CD4-positive, alpha-beta T cell treated with Interleukin-1 beta for 1 hour (primary cell): ENCODE results near the gene TRA2B.
A peak's percentile ranks its signal among the peaks of the same experiment; 100 is the strongest.
"Not testable (repeated sequence)": the region's sequence is repeated elsewhere in the genome, so short reads cannot be mapped to it uniquely, and the experiment has no call there.

ENCODE experiments used
- DNase-seq, 2 donors: peaks; one replicate each; pipeline ENCODE4 v3.0.0-alpha.2; 2020 to 2022

The TRA2B gene

GRCh38 chr3:185926445-185926844, 11.4 kb downstream of the TRA2B start:
- no peak for DNase-seq

DNA sequence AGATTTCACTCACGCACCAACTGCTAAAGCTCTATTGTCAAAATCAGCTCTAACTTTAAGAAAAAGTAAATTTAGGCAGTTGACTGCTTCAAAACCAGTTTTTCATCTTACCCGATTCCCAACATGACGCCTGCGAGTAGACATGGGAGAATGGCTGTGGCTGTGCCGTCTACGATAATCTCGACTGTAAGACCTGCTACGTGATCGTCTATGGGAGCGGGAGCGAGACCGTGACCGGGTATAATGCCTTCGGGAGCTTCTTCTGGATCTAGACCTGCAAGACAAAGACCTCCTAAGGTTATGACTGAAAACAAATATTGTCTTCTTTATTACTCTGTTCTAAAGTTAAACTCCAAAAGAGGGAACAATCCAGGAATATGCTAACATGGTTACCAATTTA, 12.5 kb downstream of the TRA2B start:
- no peak for DNase-seq

GRCh38 chr3:185924375-185924774, 13.4 kb downstream of the TRA2B start:
- no peak for DNase-seq

GRCh38 chr3:185920184-185920583, 17.6 kb downstream of the TRA2B start:
- no peak for DNase-seq

- DNase-seq: no peak
Observed at GRCh38 chr3:185916042-185916833, 21.6 kb downstream of the TRA2B start.

GRCh38 chr3:185915642-185916041, 22.2 kb downstream of the TRA2B start:
- DNase-seq: no peak

DNA sequence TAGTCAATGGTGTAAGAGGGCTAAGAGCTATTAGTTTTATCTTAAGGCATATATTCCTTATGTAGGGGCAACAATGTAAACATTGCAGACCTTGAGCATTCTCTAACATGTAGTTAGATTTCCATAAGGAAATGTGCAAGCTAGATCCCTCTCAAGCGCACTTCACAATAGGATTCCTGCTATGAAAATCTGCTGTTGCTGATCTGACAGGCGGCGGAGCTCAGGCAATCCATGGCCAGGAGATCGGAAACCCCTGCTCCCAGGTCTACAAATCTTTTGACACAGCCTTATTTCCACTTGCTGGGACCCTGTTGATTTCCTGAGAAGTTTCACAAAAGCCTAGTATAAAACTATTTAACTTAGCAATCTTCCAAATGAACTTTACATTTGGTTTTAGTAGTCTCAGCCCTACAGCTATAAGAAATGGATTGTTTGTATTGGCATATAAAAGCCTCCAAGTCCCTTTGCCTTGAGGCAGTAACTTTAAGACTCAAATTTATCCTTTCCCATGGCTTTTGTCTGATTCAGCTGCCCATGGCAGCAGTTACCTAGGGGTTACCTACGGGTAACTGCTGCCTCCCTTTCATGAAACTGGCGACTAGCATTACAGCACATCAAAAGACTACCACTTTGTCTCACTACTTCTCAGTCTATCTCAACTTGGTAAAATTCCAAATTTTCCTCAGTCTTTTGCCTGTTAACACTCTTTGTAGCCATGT, 22.7 kb downstream of the TRA2B start:
- DNase-seq: no peak

- DNase-seq: no peak
Observed at GRCh38 chr3:185912929-185913901, 24.6 kb downstream of the TRA2B start.

- DNase-seq: peak in 1 of 2 donors; percentile 6
Observed at GRCh38 chr3:185912512-185912911, 25.3 kb downstream of the TRA2B start.

GRCh38 chr3:185911076-185911448, 26.8 kb downstream of the TRA2B start:
- DNase-seq: not testable (repeated sequence)

- not testable (repeated sequence) for DNase-seq
Observed at GRCh38 chr3:185910322-185911075, 27.3 kb downstream of the TRA2B start.

DNA sequence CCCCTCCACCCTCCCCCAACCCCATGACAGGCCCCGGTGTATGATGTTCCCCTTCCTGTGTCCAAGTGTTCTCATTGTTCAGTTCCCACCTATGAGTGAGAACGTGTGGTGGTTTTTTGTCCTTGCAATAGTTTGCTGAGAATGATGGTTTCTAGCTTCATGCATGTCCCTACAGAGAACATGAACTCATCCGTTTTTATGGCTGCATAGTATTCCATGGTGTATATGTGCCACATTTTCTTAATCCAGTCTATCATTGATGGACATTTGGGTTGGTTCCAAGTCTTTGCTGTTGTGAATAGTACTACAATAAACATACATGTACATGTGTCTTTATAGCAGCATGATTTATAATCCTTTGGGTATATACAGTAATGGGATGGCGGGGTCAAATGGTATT, 27.9 kb downstream of the TRA2B start:
- DNase-seq: not testable (repeated sequence)

- peak in 1 of 2 donors; percentile 27 for DNase-seq
Observed at GRCh38 chr3:185900228-185900627, 37.6 kb downstream of the TRA2B start.

DNA sequence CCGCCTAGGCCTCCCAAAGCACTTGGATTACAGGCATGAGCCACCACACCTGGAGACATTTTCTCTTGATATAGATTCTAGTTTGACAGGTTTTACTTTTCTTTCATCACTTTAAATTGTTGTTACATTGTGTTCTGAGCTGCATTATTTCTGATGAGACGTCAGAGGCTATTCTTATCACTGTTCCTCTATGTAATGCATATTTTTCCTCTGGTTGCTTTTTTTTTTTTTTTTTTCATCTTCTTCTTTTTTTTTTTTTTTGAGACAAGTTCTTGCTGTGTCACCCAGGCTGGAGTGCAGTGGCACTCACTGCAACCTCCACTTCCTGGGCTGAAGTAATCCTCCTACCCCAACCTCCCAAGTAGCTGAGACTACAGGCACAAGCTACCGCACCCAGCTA, 41.2 kb downstream of the TRA2B start:
- DNase-seq: no peak

DNA sequence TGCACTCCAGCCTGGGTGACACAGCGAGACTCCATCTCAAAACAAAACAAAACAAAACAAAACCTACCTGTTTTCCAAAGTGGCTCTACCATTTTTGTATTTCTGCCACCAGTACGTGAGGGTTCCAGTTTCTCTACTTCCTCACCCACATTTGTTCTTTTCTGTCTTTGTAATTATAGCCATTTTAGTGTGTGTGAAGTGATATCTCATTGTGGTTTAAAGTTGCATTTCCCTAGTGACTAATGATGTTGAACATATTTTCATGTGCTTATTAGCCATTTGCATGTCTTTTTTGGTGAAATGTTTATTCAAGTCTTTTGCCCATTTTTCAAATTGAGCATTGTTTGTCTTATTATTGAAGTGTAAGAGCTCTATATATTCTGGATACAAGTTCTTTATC, 50.7 kb downstream of the TRA2B start:
- no peak for DNase-seq

DNA sequence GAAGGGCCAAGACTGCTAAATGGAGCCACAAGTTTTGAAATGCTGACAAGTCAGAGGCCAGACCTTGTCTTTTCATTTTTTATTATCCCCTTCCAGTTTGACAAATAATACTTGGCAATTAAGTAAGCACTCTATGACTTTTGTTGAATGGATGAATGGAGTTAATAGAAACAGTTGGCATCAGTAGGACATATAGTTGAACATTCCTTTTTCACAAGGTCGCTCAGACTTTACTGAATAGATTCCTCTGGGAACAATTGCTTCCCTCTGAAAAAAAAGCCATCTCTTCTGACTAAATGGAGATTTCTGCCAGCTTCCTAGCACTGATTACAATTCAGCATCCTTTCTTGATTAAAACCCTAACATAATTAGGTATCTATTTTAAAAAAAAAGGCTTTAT, 53.2 kb downstream of the TRA2B start:
- DNase-seq: no peak

- DNase-seq: no peak
Observed at GRCh38 chr3:185881926-185882325, 55.9 kb downstream of the TRA2B start.

DNA sequence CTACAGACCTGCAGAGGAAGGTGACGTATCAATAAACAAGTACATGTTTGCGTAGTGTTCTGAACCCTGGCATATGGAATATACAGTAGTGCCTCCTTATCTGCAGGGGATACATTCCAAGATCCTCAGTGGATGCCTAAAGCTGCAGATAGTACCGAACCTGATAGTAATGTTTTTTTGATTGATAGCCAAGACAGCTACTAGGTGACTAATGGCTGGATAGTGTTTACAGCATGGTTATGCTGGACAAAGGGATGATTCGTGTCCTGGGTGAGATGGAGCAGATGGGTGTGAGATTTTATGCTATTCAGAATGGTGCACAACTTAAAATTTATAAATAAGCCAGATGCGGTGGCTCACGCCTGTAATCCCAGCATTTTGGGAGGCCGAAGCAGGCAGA, 57.2 kb downstream of the TRA2B start:
- DNase-seq: no peak

DNA sequence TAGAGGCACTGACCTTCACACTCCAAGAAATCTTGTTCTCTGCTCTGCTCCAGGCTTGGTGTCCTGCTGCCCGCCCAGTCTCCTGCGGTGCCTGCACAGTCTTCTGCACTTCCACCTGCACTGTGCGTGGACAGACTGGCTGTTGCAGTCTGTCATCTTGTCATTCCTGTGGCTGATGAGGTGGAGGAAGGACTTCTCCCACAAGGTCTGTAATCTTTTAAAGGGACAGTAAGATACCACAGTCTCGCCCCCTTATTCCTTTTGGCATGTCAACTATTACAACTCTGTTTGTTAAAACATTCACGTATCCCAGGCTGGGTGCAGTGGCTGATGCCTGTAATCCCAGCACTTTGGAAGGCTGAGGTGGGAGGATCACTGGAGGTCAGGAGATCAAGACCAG, 58.9 kb downstream of the TRA2B start:
- DNase-seq: no peak

GRCh38 chr3:185874119-185874518, 63.7 kb downstream of the TRA2B start:
- no peak for DNase-seq

GRCh38 chr3:185867650-185868049, 70.2 kb downstream of the TRA2B start:
- no peak for DNase-seq

- no peak for DNase-seq
Observed at GRCh38 chr3:185866995-185867394, 70.8 kb downstream of the TRA2B start.
